Left lung (tissue), 10 donors: ENCODE results near the gene HJV. TPM values are rescaled to one million over a fixed set of nuclear protein-coding genes. Genes with fewer than 3 reads are reported as not detected.
A peak's percentile ranks its signal among the peaks of the same experiment; 100 is the strongest.

Experiments
- ATAC-seq: fragments of 200-7000 bp; cut with Tn5 transposase; one replicate; pipeline ENCODE4 v1.9.1; 2020; ENCODE audit warnings: moderate library complexity
- DNase-seq, 4 donors: peaks; one replicate each; pipeline ENCODE4 v3.0.0-alpha.2; 2013 to 2020
- H3K27ac ChIP-seq, 2 donors: fragments of 200-600 bp; sonication (generic) in 1 of 2; one replicate each; pipeline versions ENCODE4 v1.5.0 to v1.8.0; 2020 to 2021
- H3K27me3 ChIP-seq, 2 donors: fragments of 200-600 bp; sonication (generic) in 1 of 2; one replicate each; pipeline versions ENCODE4 v1.5.0 to v1.8.0; 2020 to 2021
- H3K36me3 ChIP-seq, 2 donors: fragments of 200-600 bp; sonication (generic) in 1 of 2; one replicate each; pipeline versions ENCODE4 v1.5.0 to v1.8.0; 2020 to 2021
- H3K4me1 ChIP-seq, 2 donors: fragments of 200-600 bp; one replicate each; pipeline ENCODE4 v1.8.0; 2021
- H3K4me3 ChIP-seq, 2 donors: fragments of 200-600 bp; sonication (generic) in 1 of 2; one replicate each; pipeline versions ENCODE4 v1.5.0 to v1.8.0; 2020 to 2021; ENCODE audit warnings: mild to moderate bottlenecking in 1 of 2
- H3K9me3 ChIP-seq, 2 donors: fragments of 200-600 bp; sonication (generic) in 1 of 2; one replicate each; pipeline versions ENCODE4 v1.5.0 to v1.8.0; 2020 to 2021
- CTCF ChIP-seq, 2 donors: fragments of 200-600 bp; sonication (generic) in 1 of 2; IDR thresholded peaks; one replicate each; pipeline versions ENCODE4 v1.5.0 to v1.8.0; 2021; ENCODE audit warnings: antibody characterized with exemption in 2 of 2
- intact Hi-C, 2 donors: fragments of 100-400 bp; cut with DNase I; formaldehyde crosslinking; loops; one replicate each; pipeline versions ENCODE4 v1.11.2 to v1.14.2; 2022
- polyA plus RNA-seq, 6 donors: library from polyadenylated mRNA; unstranded; fragments of 120-200 nt; gene quantifications; one replicate each; pipeline ENCODE4 v1.2.1, GENCODE V29; 2013; ENCODE audit not compliant: insufficient read length in 6 of 6
- total RNA-seq, 2 donors: library from RNA; stranded (reverse); fragmentation: NEBNext Ultra II Directional; extraction: Animal tissue kit (Norgen Biotek cat#: 25700); gene quantifications; one replicate each; pipeline ENCODE4 v1.2.1, GENCODE V29; 2021
- donor health status: DM: no; HTN: yes; CAD: no.
- donor health status: DM: no; HTN: no; CAD: no.

HJV gene
- total and polyA plus RNA-seq, 8 donors, result 0.07 to 0.27 (median 0.10) TPM; not detected in 5

GRCh38 chr1:146007489-146008133, 13.9 kb downstream of the HJV start:
- no peak for TF ChIP-seq CTCF (IDR thresholded peaks at IDR 0.05)
- H3K27me3 ChIP-seq, result no peaks in the 10 kb centered on the region
- no peaks in the 10 kb centered on the region for H3K36me3 ChIP-seq
- H3K27ac ChIP-seq, result peak overlapping the region; percentile 85 to 90
- peaks cover 0 to 71% of the 10 kb centered on the region in 2 donors for H3K4me1 ChIP-seq
- H3K4me3 ChIP-seq, result no peak overlapping the region
- no peaks in the 10 kb centered on the region for H3K9me3 ChIP-seq
- intact Hi-C loops, result no loop called here
- ATAC-seq, result no peak
- no peak for DNase-seq

- H3K27ac ChIP-seq, result peak overlapping the region; percentile 26 to 43
- no peaks in the 10 kb centered on the region for H3K27me3 ChIP-seq
- peaks cover 7 to 81% of the 10 kb centered on the region in 2 donors for H3K4me1 ChIP-seq
- intact Hi-C loops, result no loop called here
- DNase-seq (no peak), ATAC-seq (no peak)
- H3K9me3 ChIP-seq, result no peaks in the 10 kb centered on the region
- no peaks in the 10 kb centered on the region for H3K36me3 ChIP-seq
- H3K4me3 ChIP-seq, result no peak overlapping the region
- no peak for TF ChIP-seq CTCF (IDR thresholded peaks at IDR 0.05)
Measured at GRCh38 chr1:146001709-146002108, 19.8 kb downstream of the HJV start.

GRCh38 chr1:145999321-146000024, 22.1 kb downstream of the HJV start:
- no peak for ATAC-seq
- intact Hi-C loops, result no loop called here
- H3K36me3 ChIP-seq, result peaks cover 0 to 10% of the 10 kb centered on the region in 2 donors
- H3K27me3 ChIP-seq, result no peaks in the 10 kb centered on the region
- H3K4me3 ChIP-seq, result no peak overlapping the region
- peak overlapping the region; percentile 92 for H3K27ac ChIP-seq
- H3K9me3 ChIP-seq, result no peaks in the 10 kb centered on the region
- no peak for DNase-seq
- H3K4me1 ChIP-seq, result peaks cover 7 to 64% of the 10 kb centered on the region in 2 donors
- no peak for TF ChIP-seq CTCF (IDR thresholded peaks at IDR 0.05)

GRCh38 chr1:145997718-145998023, 23.9 kb downstream of the HJV start:
- peak in 1 of 4 donors; percentile 55 for DNase-seq
- intact Hi-C loops, result no loop called here
- no peaks in the 10 kb centered on the region for H3K9me3 ChIP-seq
- H3K4me3 ChIP-seq, result peak overlapping the region; percentile 24 to 96
- TF ChIP-seq CTCF (IDR thresholded peaks at IDR 0.05), result no peak
- H3K4me1 ChIP-seq, result peaks cover 15 to 71% of the 10 kb centered on the region in 2 donors
- no peaks in the 10 kb centered on the region for H3K27me3 ChIP-seq
- peaks cover 0 to 28% of the 10 kb centered on the region in 2 donors for H3K36me3 ChIP-seq
- ATAC-seq, result no peak
- H3K27ac ChIP-seq, result peak overlapping the region; percentile 92

- no peak for TF ChIP-seq CTCF (IDR thresholded peaks at IDR 0.05)
- DNase-seq (peak in 1 of 4 donors; percentile 30), ATAC-seq (peak; percentile 4)
Measured at GRCh38 chr1:145997016-145997717, 24.4 kb downstream of the HJV start.

More at GRCh38 chr1:145997016-145997717, 24.4 kb downstream of the HJV start:
- Histone ChIP-seq H3K36me3 (peaks cover 0 to 33% of the 10 kb centered on the region in 2 donors), H3K9me3 (no peaks in the 10 kb centered on the region), H3K4me1 (peaks cover 20 to 74% of the 10 kb centered on the region in 2 donors), H3K27me3 (no peaks in the 10 kb centered on the region), H3K27ac (peak overlapping the region; percentile 92), H3K4me3 (peak overlapping the region; percentile 24 to 96)
- intact Hi-C loops, result no loop called here
